SK-N-SH treated with all-trans-retinoic acid at 6 μM for 48 hours (cell line): Measurements from ENCODE around the gene SPEN.

ENCODE experiments used
- ATAC-seq: fragments of 200-7000 bp; cut with Tn5 transposase; 3 replicates; pipeline ENCODE4 v1.9.1; 2020; ENCODE audit warnings: mild to moderate bottlenecking, moderate library complexity
- ARNTL ChIP-seq: fragments of 450-650 bp; formaldehyde crosslinking; IDR thresholded peaks from 2 replicates; pipeline ENCODE4 v1.5.0; 2020; ENCODE audit warnings: low read depth, mild to moderate bottlenecking, moderate library complexity, borderline replicate concordance
- CREB5 ChIP-seq: fragments of 250-450 bp; sonication (Bioruptor Pico); IDR thresholded peaks from 2 replicates; pipeline ENCODE4 v1.5.1; 2020; ENCODE audit warnings: low read depth, mild to moderate bottlenecking, moderate library complexity
- CSDC2 ChIP-seq: fragments of 250-450 bp; sonication (Bioruptor Pico); IDR thresholded peaks from 2 replicates; pipeline ENCODE4 v1.5.0; 2020; ENCODE audit warnings: mild to moderate bottlenecking, moderate library complexity
- CSRNP3 ChIP-seq: fragments of 250-450 bp; sonication (Bioruptor Pico); IDR thresholded peaks from 2 replicates; pipeline ENCODE4 v1.5.1; 2021; ENCODE audit warnings: mild to moderate bottlenecking, moderate library complexity
- ESRRG ChIP-seq: fragments of 250-450 bp; sonication (Bioruptor Pico); IDR thresholded peaks from 2 replicates; pipeline ENCODE4 v1.6.1; 2021; ENCODE audit warnings: mild to moderate bottlenecking
- ISL1 ChIP-seq: fragments of 250-450 bp; sonication (Bioruptor Pico); IDR thresholded peaks from 2 replicates; pipeline ENCODE4 v2.1.2; 2022; ENCODE audit warnings: mild to moderate bottlenecking, moderate library complexity
- OSR1 ChIP-seq: fragments of 250-450 bp; sonication (Bioruptor Pico); IDR thresholded peaks from 2 replicates; pipeline ENCODE4 v1.8.0; 2022; ENCODE audit warnings: moderate library complexity, mild to moderate bottlenecking, inconsistent platforms
- POU6F1 ChIP-seq: fragments of 250-450 bp; sonication (Bioruptor Pico); IDR thresholded peaks from 2 replicates; pipeline ENCODE4 v1.8.0; 2021; ENCODE audit warnings: low read depth, mild to moderate bottlenecking, moderate library complexity, borderline replicate concordance
- PPARA ChIP-seq: fragments of 250-450 bp; sonication (Bioruptor Pico); IDR thresholded peaks from 2 replicates; pipeline ENCODE4 v1.5.0; 2020; ENCODE audit warnings: mild to moderate bottlenecking, borderline replicate concordance
- RARB ChIP-seq: fragments of 250-450 bp; sonication (Bioruptor Pico); IDR thresholded peaks from 2 replicates; pipeline ENCODE4 v1.8.0; 2021; ENCODE audit warnings: mild to moderate bottlenecking, moderate library complexity
- SNAI2 ChIP-seq: fragments of 250-450 bp; sonication (Bioruptor Pico); IDR thresholded peaks from 2 replicates; pipeline ENCODE4 v1.5.0; 2020; ENCODE audit warnings: mild to moderate bottlenecking, moderate library complexity
- TOX ChIP-seq: fragments of 250-450 bp; sonication (Bioruptor Pico); IDR thresholded peaks from 2 replicates; pipeline ENCODE4 v1.8.0; 2021; ENCODE audit warnings: mild to moderate bottlenecking, moderate library complexity, borderline replicate concordance
- ZC3H10 ChIP-seq: fragments of 250-450 bp; sonication (Bioruptor Pico); IDR thresholded peaks from 2 replicates; pipeline ENCODE4 v1.5.1; 2021; ENCODE audit warnings: mild to moderate bottlenecking, moderate library complexity
- ZFP30 ChIP-seq: fragments of 450-650 bp; formaldehyde crosslinking; IDR thresholded peaks from 2 replicates; pipeline ENCODE4 v1.5.0; 2022; ENCODE audit warnings: mild to moderate bottlenecking, moderate library complexity
- ZNF565 ChIP-seq: fragments of 450-650 bp; formaldehyde crosslinking; conservative IDR thresholded peaks from 2 replicates; pipeline ENCODE4 v1.5.0; 2020; ENCODE audit warnings: low read depth, mild to moderate bottlenecking, moderate library complexity
- ZNF70 ChIP-seq: fragments of 450-650 bp; formaldehyde crosslinking; IDR thresholded peaks from 2 replicates; pipeline ENCODE4 v1.5.0; 2020; ENCODE audit warnings: mild to moderate bottlenecking, moderate library complexity
- ZNF8 ChIP-seq: fragments of 450-650 bp; formaldehyde crosslinking; IDR thresholded peaks from 2 replicates; pipeline ENCODE4 v1.5.0; 2020; ENCODE audit warnings: mild to moderate bottlenecking, moderate library complexity
- TF ChIP-seq, protein P1 (sequence below): fragments of 250-450 bp; sonication (Bioruptor Pico); IDR thresholded peaks from 2 replicates; pipeline ENCODE4 v1.5.0; 2020; ENCODE audit warnings: mild to moderate bottlenecking, moderate library complexity

The SPEN gene

DNA sequence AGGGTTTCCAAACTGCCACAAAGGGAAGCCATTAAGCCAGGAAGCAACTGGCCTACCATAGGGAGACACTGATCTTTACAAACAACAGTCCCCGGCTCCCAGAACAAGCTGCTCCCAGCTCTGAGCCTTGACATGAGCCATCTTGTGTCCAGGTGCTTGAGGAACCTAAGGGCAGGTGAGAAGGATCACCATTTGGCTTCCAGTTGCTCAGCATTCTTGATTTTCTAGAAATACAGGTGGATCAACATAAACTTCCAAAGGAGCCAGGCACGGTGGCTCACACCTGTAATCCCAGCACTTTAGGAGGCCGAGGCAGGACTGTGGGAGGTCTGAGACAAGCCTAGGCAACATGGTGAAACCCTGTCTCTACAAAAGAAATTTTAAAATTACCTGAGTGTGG lies 106.8 kb downstream of the SPEN start (continued):
- TF ChIP-seq POU6F1 (CRISPR knock-in tag) (no peak), ZNF70 (no peak), ARNTL (no peak)
- TF ChIP-seq, protein P1, sequence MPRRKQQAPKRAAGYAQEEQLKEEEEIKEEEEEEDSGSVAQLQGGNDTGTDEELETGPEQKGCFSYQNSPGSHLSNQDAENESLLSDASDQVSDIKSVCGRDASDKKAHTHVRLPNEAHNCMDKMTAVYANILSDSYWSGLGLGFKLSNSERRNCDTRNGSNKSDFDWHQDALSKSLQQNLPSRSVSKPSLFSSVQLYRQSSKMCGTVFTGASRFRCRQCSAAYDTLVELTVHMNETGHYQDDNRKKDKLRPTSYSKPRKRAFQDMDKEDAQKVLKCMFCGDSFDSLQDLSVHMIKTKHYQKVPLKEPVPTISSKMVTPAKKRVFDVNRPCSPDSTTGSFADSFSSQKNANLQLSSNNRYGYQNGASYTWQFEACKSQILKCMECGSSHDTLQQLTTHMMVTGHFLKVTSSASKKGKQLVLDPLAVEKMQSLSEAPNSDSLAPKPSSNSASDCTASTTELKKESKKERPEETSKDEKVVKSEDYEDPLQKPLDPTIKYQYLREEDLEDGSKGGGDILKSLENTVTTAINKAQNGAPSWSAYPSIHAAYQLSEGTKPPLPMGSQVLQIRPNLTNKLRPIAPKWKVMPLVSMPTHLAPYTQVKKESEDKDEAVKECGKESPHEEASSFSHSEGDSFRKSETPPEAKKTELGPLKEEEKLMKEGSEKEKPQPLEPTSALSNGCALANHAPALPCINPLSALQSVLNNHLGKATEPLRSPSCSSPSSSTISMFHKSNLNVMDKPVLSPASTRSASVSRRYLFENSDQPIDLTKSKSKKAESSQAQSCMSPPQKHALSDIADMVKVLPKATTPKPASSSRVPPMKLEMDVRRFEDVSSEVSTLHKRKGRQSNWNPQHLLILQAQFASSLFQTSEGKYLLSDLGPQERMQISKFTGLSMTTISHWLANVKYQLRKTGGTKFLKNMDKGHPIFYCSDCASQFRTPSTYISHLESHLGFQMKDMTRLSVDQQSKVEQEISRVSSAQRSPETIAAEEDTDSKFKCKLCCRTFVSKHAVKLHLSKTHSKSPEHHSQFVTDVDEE (CRISPR knock-in tag): no peak

- no peak for TF ChIP-seq OSR1 (CRISPR knock-in tag)
- no peak for TF ChIP-seq PPARA (CRISPR knock-in tag)
- TF ChIP-seq CSRNP3 (CRISPR knock-in tag): no peak
- no peak for ATAC-seq
These were observed 108.0 kb downstream of the SPEN start for GRCh38 chr1:15955552-15955951.

DNA sequence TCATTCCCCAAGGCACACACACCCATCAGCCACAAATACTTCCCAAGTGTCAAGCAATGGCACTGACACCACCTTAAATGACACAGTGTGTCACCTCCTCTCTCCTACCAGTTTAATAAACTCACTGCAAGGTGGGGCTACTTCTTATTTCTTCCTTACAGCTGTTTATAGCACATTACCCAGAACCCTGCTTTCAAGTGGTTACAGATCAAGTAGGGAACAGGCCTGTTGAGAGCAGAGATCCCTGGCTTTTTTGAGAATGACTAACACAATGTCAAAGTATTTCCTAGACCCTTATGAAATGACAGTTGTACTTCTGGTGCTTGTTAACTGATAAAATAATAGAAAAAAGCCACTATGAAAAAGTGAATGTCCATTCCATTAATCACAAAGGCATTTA lies 108.6 kb downstream of the SPEN start:
- ATAC-seq: peak; percentile 12; the same call in 1 of the 3 replicates
- TF ChIP-seq, protein P1 (CRISPR knock-in tag): no peak
- no peak for TF ChIP-seq CSDC2 (CRISPR knock-in tag)
- no peak for TF ChIP-seq ZNF8 (CRISPR knock-in tag)
- TF ChIP-seq ZFP30 (CRISPR knock-in tag): no peak
- TF ChIP-seq TOX (CRISPR knock-in tag): no peak
- TF ChIP-seq CREB5 (CRISPR knock-in tag): no peak
- TF ChIP-seq CSRNP3 (CRISPR knock-in tag): no peak
- no peak for TF ChIP-seq ARNTL
- no peak for TF ChIP-seq SNAI2
- no peak for TF ChIP-seq ZNF70
- no peak for TF ChIP-seq ZNF565 (CRISPR knock-in tag)
- TF ChIP-seq ISL1 (CRISPR knock-in tag): no peak
- TF ChIP-seq ZC3H10: no peak
- no peak for TF ChIP-seq RARB (CRISPR knock-in tag)
- no peak for TF ChIP-seq ESRRG (CRISPR knock-in tag)
